ENCODE measurements around the gene PIANP.
"Not testable (repeated sequence)": the region's sequence is repeated elsewhere in the genome, so short reads cannot be mapped to it uniquely, and the experiment has no call there.

Gene PIANP

DNA sequence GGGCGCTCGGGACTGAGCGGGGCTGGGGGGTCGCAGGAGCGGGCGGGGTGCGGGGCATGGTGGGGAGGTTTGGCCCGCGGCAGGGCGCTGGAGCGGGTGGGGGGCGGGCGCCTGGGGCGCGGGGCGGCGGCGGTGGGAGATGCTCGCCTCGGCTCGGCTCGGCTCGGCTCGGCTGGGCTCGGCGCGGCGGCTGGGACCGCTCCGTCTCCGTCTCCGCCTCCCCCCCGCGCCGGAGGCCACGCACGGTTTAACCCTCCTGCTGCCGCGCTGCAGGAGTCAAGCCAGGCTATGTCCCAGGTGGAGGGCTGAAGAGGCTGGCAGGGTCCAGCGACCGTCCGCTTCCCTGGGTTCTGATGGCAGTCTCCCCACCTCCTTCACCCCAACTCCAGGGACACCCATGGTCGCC lies at the start of gene PIANP:
PIANP (minus strand) TSS at position 170 of the 406 bp plus-strand sequence. CDS start 2,754 bp downstream, outside the sequence.
- peak; percentile 43 for DNase-seq (ENCODE audit: low read depth)

- DNase-seq (ENCODE audit: low read depth), result no peak
These were observed 48.1 kb upstream of the PIANP start for GRCh38 chr12:6748761-6749160.

DNA sequence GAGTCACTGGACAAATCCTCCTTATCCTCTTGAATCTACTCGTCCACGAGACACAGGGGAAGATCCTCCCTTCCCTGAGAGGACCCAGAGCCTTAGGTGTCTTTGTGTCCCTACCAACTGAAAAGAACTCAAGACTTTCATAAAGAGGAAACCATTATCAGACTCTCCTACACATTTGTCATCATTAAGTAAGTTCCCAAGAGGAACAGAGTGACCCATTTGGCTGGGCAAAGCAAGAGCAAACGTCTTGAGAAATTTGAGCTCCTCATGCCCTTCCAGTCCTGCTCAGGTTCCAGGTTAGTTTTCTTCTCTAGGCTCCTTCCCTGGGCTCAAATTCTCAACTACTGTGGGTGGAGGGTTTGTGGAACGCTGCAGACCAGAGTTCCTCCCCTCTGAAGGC lies 46.6 kb upstream of the PIANP start:
- DNase-seq (ENCODE audit: low read depth), result no peak

DNA sequence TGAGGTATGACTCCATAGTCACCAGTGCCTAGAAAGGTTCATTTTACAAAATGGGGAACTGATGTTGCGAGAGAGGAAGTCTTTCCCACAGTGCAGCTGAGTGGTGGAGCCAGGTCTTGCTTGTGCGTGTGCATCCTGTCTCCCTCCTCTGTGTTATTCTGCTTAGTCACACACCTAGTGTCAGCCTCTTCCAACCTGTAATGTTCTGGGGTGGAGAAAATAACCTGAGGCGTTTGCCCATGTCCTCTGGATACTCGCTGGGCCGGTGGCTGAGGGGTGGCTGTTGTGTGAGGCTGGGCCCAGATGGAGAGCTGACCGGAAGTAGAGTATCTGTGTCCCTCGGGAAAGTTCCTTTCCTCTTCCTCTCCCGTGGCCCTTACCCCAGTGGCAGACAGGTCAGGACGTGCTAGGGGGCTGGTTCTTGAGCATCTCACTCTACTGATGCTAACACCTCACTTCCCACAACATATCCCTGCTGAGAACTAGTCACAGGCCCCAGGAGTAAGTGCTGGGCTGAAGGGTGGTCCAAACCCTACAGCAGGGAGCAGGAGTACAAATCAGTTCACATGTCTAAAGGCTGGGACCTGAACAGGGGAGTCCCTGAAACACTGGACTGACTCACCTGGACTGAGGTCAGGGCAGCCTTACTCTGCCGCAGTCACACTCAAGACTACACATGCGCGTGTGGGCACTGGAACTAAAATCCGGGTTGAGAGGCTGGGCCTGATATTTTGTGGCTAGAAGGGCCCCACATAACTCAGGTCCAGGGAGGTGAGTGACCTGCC lies 45.3 kb upstream of the PIANP start:
- DNase-seq (ENCODE audit: low read depth), result no peak

DNA sequence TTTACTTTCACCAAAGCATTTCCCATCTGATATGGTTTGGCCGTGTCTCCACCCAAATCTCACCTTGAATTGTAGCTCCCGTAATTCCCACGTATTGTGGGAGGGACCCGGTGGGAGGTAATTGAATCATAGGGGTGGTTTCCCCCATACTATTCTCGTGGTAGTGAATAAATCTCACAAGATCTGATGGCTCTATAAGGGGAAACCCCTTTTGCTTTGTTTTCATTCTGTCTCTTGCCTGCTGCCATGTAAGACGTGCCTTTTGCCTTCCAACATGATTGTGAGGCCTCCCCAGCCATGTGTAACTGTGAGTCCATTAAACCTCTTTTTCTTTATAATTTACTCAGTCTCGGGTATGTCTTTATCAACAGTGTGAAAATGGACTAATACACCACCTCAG lies 42.7 kb upstream of the PIANP start:
- DNase-seq (ENCODE audit: low read depth), result not testable (repeated sequence)

- DNase-seq (ENCODE audit: low read depth), result no peak
These were observed 42.2 kb upstream of the PIANP start for GRCh38 chr12:6742834-6743233.

GRCh38 chr12:6742080-6742479 lies 41.5 kb upstream of the PIANP start:
- DNase-seq (ENCODE audit: low read depth), result not testable (repeated sequence)

DNA sequence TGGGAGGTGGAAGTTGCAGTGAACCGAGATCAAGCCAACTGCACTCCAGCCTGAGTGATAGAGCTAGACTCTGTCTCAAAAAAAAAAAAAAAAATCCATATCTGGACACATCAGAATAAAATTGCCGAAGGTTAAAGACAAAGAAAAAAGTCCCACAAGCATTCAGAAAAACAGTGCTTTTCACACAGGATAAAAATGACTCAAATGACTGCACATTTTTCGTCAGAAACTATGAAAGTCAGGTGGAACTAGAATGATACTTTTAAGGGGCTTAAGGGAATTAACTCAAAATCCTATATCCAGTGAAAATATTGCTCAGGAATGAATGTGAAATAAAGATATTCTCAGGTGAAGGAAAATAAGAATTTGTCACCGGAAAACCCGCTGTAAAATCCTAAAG lies 36.1 kb upstream of the PIANP start:
- DNase-seq (ENCODE audit: low read depth), result no peak

DNA sequence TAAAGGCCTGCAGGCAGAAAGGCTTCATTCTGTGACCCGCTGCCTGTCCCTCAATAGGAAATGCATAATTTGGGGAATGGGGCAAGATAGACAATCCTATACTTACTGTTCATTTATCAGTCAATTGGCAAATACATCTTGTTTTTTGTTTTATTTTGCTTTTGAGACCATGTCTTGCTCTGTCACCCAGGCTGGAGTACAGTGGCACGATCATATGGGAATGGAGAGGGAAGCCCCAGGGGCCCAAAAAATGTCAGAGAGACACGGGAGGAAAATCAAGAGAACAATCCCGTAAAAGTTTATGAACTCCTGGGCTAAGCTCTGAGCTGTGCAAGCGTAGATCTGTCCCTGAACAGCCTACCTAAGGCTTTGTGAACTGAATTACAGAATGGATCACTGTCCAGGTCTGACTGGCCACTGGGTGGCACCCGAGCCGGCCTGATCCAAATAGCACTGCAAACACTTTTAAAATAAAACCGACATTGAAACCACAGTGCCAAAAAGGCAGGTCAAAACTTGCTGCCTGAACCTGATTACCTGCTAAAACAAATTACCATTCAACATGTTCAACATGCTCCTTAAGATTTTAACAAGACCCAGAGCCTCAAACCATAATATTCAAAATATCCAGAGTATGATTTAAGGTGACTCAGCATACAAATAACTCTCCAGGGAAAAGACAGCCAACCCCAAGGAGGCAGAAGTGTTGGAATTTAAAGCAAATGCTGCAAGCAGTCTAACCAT lies 35.0 kb upstream of the PIANP start:
- peak; percentile 18 for DNase-seq (ENCODE audit: low read depth)

DNA sequence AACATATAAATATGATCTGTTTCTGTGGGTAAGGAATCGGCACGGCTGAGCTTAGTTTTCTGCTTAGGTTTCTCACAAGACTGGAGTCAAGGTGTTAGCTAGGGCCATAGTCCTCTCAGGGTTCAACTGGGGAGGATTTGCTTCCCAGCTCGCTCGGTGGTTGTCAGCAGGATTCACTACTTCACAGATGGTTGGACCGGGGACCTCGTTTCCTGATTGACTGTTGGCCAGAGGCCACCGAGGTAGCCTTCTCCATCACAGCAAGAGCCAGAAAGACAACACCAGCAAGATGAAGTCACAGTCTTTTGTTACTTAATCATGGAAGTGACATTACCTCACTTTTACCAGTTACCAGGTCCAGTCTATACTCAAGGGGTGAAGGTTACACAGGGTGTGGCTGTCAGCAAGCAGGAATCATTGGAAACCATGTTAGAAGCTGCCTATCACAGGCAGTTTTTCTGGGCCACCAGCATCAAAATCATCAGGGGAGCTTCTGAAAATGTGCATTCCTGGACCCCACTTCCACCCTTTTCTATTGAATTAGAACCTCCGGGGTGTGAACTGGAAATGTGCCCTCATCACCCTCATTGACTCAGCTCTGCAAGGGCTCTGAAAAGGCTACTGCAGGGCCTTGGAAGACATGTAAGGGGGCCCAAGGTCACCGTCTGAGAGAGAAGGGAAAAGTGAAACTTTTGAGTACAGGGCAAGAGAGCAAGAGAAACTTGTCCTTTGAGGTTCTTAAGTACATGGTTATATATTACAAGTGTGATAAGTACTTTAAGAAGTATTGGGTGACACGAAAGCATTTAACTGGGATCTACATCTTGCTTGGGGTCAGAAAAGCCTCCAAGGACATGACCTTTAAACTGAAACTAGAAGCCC lies 34.1 kb upstream of the PIANP start:
- DNase-seq (ENCODE audit: low read depth), result no peak

- no peak for DNase-seq (ENCODE audit: low read depth)
These were observed 29.6 kb upstream of the PIANP start for GRCh38 chr12:6730169-6730568.

GRCh38 chr12:6729186-6729585 lies 28.6 kb upstream of the PIANP start:
- DNase-seq (ENCODE audit: low read depth), result no peak

- no peak for DNase-seq (ENCODE audit: low read depth)
These were observed 24.7 kb upstream of the PIANP start for GRCh38 chr12:6725350-6725749.

- no peak for DNase-seq (ENCODE audit: low read depth)
These were observed 23.8 kb upstream of the PIANP start for GRCh38 chr12:6724409-6724797.

GRCh38 chr12:6723607-6724408 lies 23.2 kb upstream of the PIANP start, which contains the start of gene COPS7A:
Gene COPS7A (plus strand): TSS chr12:6724046. CDS start chr12:6724657, 611 bp downstream.
- peak; percentile 91 for DNase-seq (ENCODE audit: low read depth)

- DNase-seq (ENCODE audit: low read depth), result no peak
These were observed 22.2 kb upstream of the PIANP start for GRCh38 chr12:6722863-6723262.

DNA sequence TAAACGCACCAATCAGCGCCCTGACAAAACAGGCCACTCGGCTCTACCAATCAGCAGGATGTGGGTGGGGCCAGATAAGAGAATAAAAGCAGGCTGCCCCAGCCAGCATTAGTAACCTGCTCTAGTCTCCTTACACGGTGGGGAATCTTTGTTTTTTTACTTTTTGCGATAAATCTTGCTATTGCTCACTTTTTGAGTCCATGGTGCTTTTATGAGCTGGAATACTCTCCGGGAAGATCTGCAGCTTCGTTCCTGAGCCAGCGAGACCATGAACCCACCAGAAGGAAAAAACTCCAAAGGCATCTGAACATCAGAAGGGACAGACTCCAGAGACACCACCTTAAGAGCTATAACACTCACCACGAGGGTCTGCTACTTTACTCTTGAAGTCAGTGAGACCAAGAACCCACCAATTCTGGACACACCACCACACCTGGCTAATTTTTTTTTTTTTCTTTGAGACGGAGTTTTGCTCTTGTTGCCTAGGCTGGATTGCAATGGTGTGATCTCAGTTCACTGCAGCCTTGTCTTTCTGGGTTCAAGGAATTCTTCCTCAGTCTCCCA lies 16.3 kb upstream of the PIANP start:
- no peak for DNase-seq (ENCODE audit: low read depth)

GRCh38 chr12:6716031-6716873 lies 15.6 kb upstream of the PIANP start:
- not testable (repeated sequence) for DNase-seq (ENCODE audit: low read depth)

GRCh38 chr12:6708960-6709394 lies 8.4 kb upstream of the PIANP start:
- DNase-seq (ENCODE audit: low read depth), result no peak

DNA sequence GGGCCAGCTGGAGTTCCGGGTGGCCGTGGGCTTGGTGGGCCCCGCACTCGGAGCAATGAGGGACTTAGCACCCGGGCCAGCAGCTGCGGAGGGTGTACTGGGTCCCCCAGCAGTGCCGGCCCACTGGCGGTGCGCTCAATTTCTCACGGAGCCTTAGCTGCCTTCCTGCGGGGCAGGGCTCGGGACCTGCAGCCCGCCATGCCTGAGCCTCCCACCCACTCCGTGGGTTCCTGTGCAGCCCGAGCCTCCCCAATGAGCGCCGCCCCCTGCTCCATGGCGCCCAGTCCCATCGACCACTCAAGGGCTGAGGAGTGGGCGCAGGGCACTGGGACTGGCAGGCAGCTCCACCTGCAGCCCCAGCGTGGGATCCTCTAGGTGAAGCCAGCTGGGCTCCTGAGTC lies 7.7 kb upstream of the PIANP start:
- not testable (repeated sequence) for DNase-seq (ENCODE audit: low read depth)
